Esophagus muscularis mucosa (tissue), 4 donors: ENCODE data around the gene CPED1.

Source experiments
- EP300 ChIP-seq: sonication (generic); formaldehyde crosslinking; IDR thresholded peaks from one replicate; pipeline ENCODE4 v1.6.1; 2017; ENCODE audit warnings: antibody characterized with exemption
- POLR2A ChIP-seq: fragments of 450-650 bp; IDR thresholded peaks from one replicate; pipeline ENCODE4 v1.6.1; 2017; ENCODE audit warnings: antibody characterized with exemption, moderate library complexity, mild to moderate bottlenecking, low read depth
- TF ChIP-seq, protein P1 (sequence below), 3 experiments: fragments of 200-600 bp in 2 of 3; fragments of 450-650 bp in 1 of 3; sonication (generic) in 2 of 3; IDR thresholded peaks; one replicate each; pipeline ENCODE4 v1.5.1; 2017 to 2019; ENCODE audit warnings: antibody characterized with exemption in 3 of 3, mild to moderate bottlenecking in 2 of 3, moderate library complexity in 1 of 3

DNA sequence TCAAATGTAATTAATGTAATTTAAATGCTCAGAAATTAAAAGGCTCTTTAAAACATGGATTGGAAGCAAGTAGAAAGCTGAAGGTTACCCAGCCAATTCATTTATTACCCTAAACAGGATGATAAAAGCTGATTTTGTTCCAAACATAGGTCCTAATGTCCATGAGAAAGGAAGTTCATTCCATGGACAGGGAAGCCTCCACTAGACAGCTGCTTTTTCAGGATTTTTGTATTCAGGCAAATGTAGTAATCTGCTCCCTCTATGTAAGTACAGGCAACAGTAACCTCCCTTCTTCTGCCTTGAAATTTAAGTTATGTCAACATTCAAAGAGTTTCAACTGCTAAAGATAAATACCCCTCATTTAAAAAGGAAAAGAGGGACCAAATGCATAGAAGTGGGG lies 217.3 kb downstream of the CPED1 start:
- TF ChIP-seq, protein P1, sequence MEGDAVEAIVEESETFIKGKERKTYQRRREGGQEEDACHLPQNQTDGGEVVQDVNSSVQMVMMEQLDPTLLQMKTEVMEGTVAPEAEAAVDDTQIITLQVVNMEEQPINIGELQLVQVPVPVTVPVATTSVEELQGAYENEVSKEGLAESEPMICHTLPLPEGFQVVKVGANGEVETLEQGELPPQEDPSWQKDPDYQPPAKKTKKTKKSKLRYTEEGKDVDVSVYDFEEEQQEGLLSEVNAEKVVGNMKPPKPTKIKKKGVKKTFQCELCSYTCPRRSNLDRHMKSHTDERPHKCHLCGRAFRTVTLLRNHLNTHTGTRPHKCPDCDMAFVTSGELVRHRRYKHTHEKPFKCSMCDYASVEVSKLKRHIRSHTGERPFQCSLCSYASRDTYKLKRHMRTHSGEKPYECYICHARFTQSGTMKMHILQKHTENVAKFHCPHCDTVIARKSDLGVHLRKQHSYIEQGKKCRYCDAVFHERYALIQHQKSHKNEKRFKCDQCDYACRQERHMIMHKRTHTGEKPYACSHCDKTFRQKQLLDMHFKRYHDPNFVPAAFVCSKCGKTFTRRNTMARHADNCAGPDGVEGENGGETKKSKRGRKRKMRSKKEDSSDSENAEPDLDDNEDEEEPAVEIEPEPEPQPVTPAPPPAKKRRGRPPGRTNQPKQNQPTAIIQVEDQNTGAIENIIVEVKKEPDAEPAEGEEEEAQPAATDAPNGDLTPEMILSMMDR (IDR thresholded peaks at IDR 0.05) = no peak
- TF ChIP-seq POLR2A = no peak
- TF ChIP-seq EP300 = no peak
